OCI-LY3 (cell line): ENCODE measurements around the gene ROBO1.
A peak's percentile ranks its signal among the peaks of the same experiment; 100 is the strongest.

Experiments
- H2AFZ ChIP-seq: fragments of 200-600, 300-600 bp; shearing (Covaris generic); 2 replicates; pipeline ENCODE4 v1.6.0; 2014; ENCODE audit warnings: antibody characterized with exemption, low read depth, low read length
- H3K27ac ChIP-seq: fragments of 200-600, 300-600 bp; sonication (generic); 2 replicates; pipeline ENCODE4 v1.5.1; 2014; ENCODE audit warnings: mild to moderate bottlenecking, low read length, moderate library complexity, mixed read lengths
- H3K27me3 ChIP-seq: fragments of 200-600, 300-600 bp; sonication (generic); 2 replicates; pipeline ENCODE4 v1.6.1; 2014; ENCODE audit warnings: low read depth, low read length, mixed read lengths
- H3K36me3 ChIP-seq: fragments of 200-600, 300-600 bp; sonication (generic); replicated peaks from 2 replicates; pipeline ENCODE3; 2014; ENCODE audit warnings: low read depth, low read length, mixed read lengths
- H3K4me1 ChIP-seq: fragments of 300-600, 200-600 bp; sonication (generic); 2 replicates; pipeline ENCODE4 v1.6.1; 2014; ENCODE audit warnings: low read length, mixed read lengths
- H3K4me2 ChIP-seq: fragments of 200-600, 300-600 bp; sonication (generic); 2 replicates; pipeline ENCODE4 v1.6.1; 2014; ENCODE audit warnings: low read length, mixed read lengths
- H3K4me3 ChIP-seq: fragments of 300-600, 200-600 bp; sonication (generic); 2 replicates; pipeline ENCODE4 v1.5.1; 2014; ENCODE audit warnings: antibody characterized with exemption, mild to moderate bottlenecking, low read length, moderate library complexity
- H3K79me2 ChIP-seq: fragments of 300-600, 200-600 bp; shearing (Covaris generic); 2 replicates; pipeline ENCODE4 v1.6.1; 2014; ENCODE audit warnings: mild to moderate bottlenecking, low read length, mixed read lengths
- H3K9ac ChIP-seq: fragments of 300-600, 200-600 bp; shearing (Covaris generic); 2 replicates; pipeline ENCODE4 v1.6.0; 2014; ENCODE audit warnings: mild to moderate bottlenecking, low read length, moderate library complexity
- H3K9me3 ChIP-seq: fragments of 200-600, 300-600 bp; shearing (Covaris generic); 2 replicates; pipeline ENCODE4 v1.6.1; 2014; ENCODE audit warnings: low read length, mixed read lengths; ENCODE audit not compliant: insufficient read depth
- H4K20me1 ChIP-seq: fragments of 200-600, 300-600 bp; sonication (generic); 2 replicates; pipeline ENCODE4 v1.6.1; 2016; ENCODE audit warnings: low read length, mixed read lengths; ENCODE audit not compliant: insufficient read depth
- EZH2phosphoT487 ChIP-seq: fragments of 200-600 bp; shearing (Covaris generic); IDR thresholded peaks from 2 replicates; pipeline ENCODE4 v1.6.1; 2018; ENCODE audit warnings: antibody characterized with exemption, mixed run types, low read depth
- TF ChIP-seq, protein P1 (sequence below): fragments of 200-600, 300-600 bp; sonication (generic); IDR thresholded peaks from 2 replicates; pipeline ENCODE4 v1.5.1; 2014; ENCODE audit warnings: antibody characterized with exemption, low read length, low read depth

Gene ROBO1

DNA sequence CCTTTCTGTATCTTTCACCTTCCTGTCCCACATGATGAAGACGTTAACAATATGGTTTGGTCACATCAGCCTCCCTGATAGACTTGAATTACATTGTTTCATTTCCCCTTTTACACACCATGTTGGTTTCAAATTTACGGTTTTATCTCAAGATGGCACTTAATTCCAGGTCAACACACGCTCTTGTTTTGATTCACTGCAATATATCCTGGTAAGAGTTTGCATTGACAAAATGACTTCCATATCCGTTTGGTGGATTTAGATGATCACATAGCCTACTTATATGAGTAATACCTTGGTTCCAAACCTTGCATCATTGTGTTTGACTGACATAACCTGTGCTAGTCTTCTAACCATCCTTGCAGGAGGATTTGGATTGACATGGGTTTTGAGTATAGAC, 499.4 kb downstream of the ROBO1 start:
- Histone ChIP-seq H3K4me1 (peaks cover 18% of the 10 kb centered on the region), H3K79me2 (no peaks in the 10 kb centered on the region), H3K36me3 (peaks cover 10% of the 10 kb centered on the region), H3K9ac (no peak overlapping the region), H3K27me3 (no peaks in the 10 kb centered on the region), H4K20me1 (no peaks in the 10 kb centered on the region), H3K27ac (no peak overlapping the region), H3K4me3 (no peak overlapping the region), H3K9me3 (no peaks in the 10 kb centered on the region), H3K4me2 (peak overlapping the region; percentile 5; the same call in 1 of the 2 replicates), H2AFZ (no peak overlapping the region)
- TF ChIP-seq EZH2phosphoT487: 0 out of 2 replicates have a peak, but pooled peaks have one; percentile 31
- TF ChIP-seq, protein P1, sequence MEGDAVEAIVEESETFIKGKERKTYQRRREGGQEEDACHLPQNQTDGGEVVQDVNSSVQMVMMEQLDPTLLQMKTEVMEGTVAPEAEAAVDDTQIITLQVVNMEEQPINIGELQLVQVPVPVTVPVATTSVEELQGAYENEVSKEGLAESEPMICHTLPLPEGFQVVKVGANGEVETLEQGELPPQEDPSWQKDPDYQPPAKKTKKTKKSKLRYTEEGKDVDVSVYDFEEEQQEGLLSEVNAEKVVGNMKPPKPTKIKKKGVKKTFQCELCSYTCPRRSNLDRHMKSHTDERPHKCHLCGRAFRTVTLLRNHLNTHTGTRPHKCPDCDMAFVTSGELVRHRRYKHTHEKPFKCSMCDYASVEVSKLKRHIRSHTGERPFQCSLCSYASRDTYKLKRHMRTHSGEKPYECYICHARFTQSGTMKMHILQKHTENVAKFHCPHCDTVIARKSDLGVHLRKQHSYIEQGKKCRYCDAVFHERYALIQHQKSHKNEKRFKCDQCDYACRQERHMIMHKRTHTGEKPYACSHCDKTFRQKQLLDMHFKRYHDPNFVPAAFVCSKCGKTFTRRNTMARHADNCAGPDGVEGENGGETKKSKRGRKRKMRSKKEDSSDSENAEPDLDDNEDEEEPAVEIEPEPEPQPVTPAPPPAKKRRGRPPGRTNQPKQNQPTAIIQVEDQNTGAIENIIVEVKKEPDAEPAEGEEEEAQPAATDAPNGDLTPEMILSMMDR: no peak

DNA sequence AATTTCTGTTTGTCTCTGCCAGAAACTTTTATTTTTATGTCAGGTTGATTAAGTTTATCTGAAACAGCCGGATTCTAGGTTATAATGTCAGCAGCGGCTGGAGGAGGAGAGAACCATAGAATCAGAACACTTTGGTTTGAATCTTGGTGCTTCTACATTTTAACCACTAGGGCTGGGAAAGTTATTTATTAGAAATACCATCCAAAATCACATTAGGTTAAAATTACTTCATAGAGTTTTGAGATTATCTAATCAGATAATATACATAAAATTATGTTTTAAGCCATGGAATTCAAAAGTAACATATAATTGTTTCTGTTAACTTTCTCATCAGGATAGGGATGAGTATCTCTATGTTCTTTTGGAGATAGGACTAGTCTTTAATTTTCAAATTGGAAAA, 502.9 kb downstream of the ROBO1 start:
- H2AFZ ChIP-seq: no peak overlapping the region
- H3K4me1 ChIP-seq: peaks cover 18% of the 10 kb centered on the region
- no peak overlapping the region for H3K4me2 ChIP-seq
- no peak overlapping the region for H3K27ac ChIP-seq
- H3K27me3 ChIP-seq: no peaks in the 10 kb centered on the region
- no peak overlapping the region for H3K9ac ChIP-seq
- no peaks in the 10 kb centered on the region for H3K79me2 ChIP-seq
- TF ChIP-seq EZH2phosphoT487: no peak
- TF ChIP-seq, protein P1: no peak
- H3K9me3 ChIP-seq: no peaks in the 10 kb centered on the region
- H4K20me1 ChIP-seq: no peaks in the 10 kb centered on the region
- H3K4me3 ChIP-seq: no peak overlapping the region
- peaks cover 10% of the 10 kb centered on the region for H3K36me3 ChIP-seq

DNA sequence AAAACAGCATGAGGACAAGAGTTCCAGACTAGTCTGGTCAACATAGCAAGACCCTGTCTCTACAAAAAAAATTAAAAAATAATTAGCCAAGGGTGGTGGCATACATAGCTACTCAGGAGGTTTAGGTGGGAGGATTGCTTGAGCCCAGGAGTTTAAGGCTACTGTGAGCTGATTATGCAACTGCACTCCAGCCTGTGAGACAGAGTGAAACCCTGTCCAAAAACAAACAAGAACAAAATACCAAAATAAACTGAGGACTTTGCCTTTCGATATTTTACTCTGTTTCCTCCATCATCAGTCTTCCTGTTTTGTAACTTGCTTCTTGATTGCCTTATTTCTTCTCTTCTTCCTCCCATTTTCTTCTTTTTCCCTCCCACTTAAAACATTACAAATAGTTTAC, 504.4 kb downstream of the ROBO1 start:
- H3K27ac ChIP-seq: no peak overlapping the region
- no peak overlapping the region for H3K9ac ChIP-seq
- TF ChIP-seq, protein P1: no peak
- TF ChIP-seq EZH2phosphoT487: no peak
- no peak overlapping the region for H3K4me3 ChIP-seq
- H3K9me3 ChIP-seq: no peaks in the 10 kb centered on the region
- no peaks in the 10 kb centered on the region for H3K79me2 ChIP-seq
- no peaks in the 10 kb centered on the region for H4K20me1 ChIP-seq
- no peak overlapping the region for H2AFZ ChIP-seq
- peaks cover 4% of the 10 kb centered on the region for H3K36me3 ChIP-seq
- no peaks in the 10 kb centered on the region for H3K27me3 ChIP-seq
- H3K4me1 ChIP-seq: peaks cover 9% of the 10 kb centered on the region
- no peak overlapping the region for H3K4me2 ChIP-seq

DNA sequence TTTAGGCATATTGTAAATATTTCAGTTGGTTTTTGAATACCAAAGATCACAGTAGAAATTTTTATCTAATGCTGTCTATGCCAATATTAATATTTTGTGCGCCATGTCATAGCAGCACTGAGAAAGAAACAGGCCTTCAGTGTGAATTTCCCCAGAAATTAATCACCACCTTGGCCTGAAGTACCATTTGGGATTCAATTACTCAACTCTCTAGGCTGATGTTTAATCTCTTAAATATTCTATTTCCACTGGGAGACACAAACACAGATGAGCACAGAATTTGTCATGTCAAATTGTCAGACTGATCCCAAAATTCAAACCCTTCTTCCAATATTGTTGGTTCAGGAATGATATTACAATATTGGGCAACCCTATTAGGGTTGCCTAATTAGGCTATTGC, 509.3 kb downstream of the ROBO1 start:
- Histone ChIP-seq H3K4me2 (no peak overlapping the region), H3K9ac (no peak overlapping the region)

More for the DNA sequence above, 509.3 kb downstream of the ROBO1 start:
- H3K27ac ChIP-seq: no peak overlapping the region
- TF ChIP-seq, protein P1: no peak
- TF ChIP-seq EZH2phosphoT487: no peak
- no peaks in the 10 kb centered on the region for H3K9me3 ChIP-seq
- no peaks in the 10 kb centered on the region for H3K79me2 ChIP-seq
- H4K20me1 ChIP-seq: no peaks in the 10 kb centered on the region
- no peak overlapping the region for H2AFZ ChIP-seq
- peaks cover 21% of the 10 kb centered on the region for H3K4me1 ChIP-seq
- no peaks in the 10 kb centered on the region for H3K27me3 ChIP-seq
- no peak overlapping the region for H3K4me3 ChIP-seq
- no peaks in the 10 kb centered on the region for H3K36me3 ChIP-seq
